IMR-90 (cell line): ENCODE measurements around the gene ANKRD63. TPM values are rescaled to one million over a fixed set of nuclear protein-coding genes. Genes with fewer than 3 reads are reported as not detected.

ENCODE experiments used
- ATAC-seq: fragments of 200-7000 bp; cut with Tn5 transposase; 2 replicates; pipeline ENCODE4 v1.9.1; 2020; ENCODE audit warnings: low read depth, mild to moderate bottlenecking, moderate library complexity
- BruUV-seq: library from RNA; stranded (reverse); fragments of 400-500 nt; replicated peaks from 2 replicates; lab custom pipeline; 2021; lab: Mats Ljungman, UMichigan
- CTCF ChIA-PET: fragments of 300-600 bp; formaldehyde crosslinking; extraction: SDS; loops from one replicate; lab custom pipeline; 2021; ENCODE audit warnings: antibody characterized with exemption; lab: Yijun Ruan, JAX
- POLR2A ChIA-PET: fragments of 300-600 bp; sonication (Branson Sonifier 250); formaldehyde crosslinking; loops from one replicate; lab custom pipeline; 2022; ENCODE audit warnings: antibody characterized with exemption; ENCODE audit not compliant: unreplicated experiment; lab: Charles Lee
- DNase-seq: peaks from one replicate; pipeline ENCODE4 v3.0.0; 2013
- H2AFZ ChIP-seq: replicated peaks from 2 replicates; pipeline ENCODE3; 2013; ENCODE audit warnings: low read length, mild to moderate bottlenecking; ENCODE audit not compliant: poor library complexity
- H2AK5ac ChIP-seq: 2 replicates; pipeline ENCODE4 v1.6.1; 2013; ENCODE audit warnings: low read depth, low read length, inconsistent platforms
- H2AK9ac ChIP-seq: replicated peaks from 2 replicates; pipeline ENCODE3; 2013; ENCODE audit warnings: mild to moderate bottlenecking, low read depth, low read length, moderate library complexity; ENCODE audit not compliant: poor library complexity
- H2BK120ac ChIP-seq: 2 replicates; pipeline ENCODE4 v1.6.1; 2013; ENCODE audit warnings: low read depth, low read length, inconsistent platforms
- H2BK15ac ChIP-seq: 3 replicates; pipeline ENCODE4 v1.6.1; 2013; ENCODE audit warnings: low read depth, low read length, inconsistent platforms
- H2BK20ac ChIP-seq: 2 replicates; pipeline ENCODE4 v1.6.1; 2013; ENCODE audit warnings: low read depth, mild to moderate bottlenecking, inconsistent platforms, low read length, moderate library complexity
- H2BK5ac ChIP-seq: 2 replicates; pipeline ENCODE4 v1.6.1; 2013; ENCODE audit warnings: mild to moderate bottlenecking, low read depth, low read length, inconsistent platforms; ENCODE audit not compliant: poor library complexity, severe bottlenecking
- H3K14ac ChIP-seq: replicated peaks from 2 replicates; pipeline ENCODE4 v1.6.1; 2013; ENCODE audit warnings: low read depth, low read length, inconsistent platforms
- H3K18ac ChIP-seq: 2 replicates; pipeline ENCODE4 v1.6.1; 2013; ENCODE audit warnings: low read depth, low read length, control low read depth
- H3K23ac ChIP-seq: 2 replicates; pipeline ENCODE4 v1.6.1; 2013; ENCODE audit warnings: low read depth, low read length, inconsistent platforms
- H3K27ac ChIP-seq: 2 replicates; pipeline ENCODE4 v1.5.1; 2013; ENCODE audit warnings: mild to moderate bottlenecking, control low read depth, low read length; ENCODE audit not compliant: insufficient read depth
- H3K27me3 ChIP-seq: 2 replicates; pipeline ENCODE4 v1.6.1; 2013; ENCODE audit warnings: low read length; ENCODE audit not compliant: control insufficient read depth, insufficient read depth
- H3K36me3 ChIP-seq: 2 replicates; pipeline ENCODE4 v1.6.1; 2013; ENCODE audit warnings: low read length, mixed read lengths; ENCODE audit not compliant: control insufficient read depth, insufficient read depth
- H3K4ac ChIP-seq: 2 replicates; pipeline ENCODE4 v1.6.1; 2013; ENCODE audit warnings: low read depth, low read length, inconsistent platforms
- H3K4me1 ChIP-seq: 2 replicates; pipeline ENCODE4 v1.6.1; 2013; ENCODE audit warnings: low read length, mixed read lengths; ENCODE audit not compliant: control insufficient read depth, insufficient read depth
- H3K4me2 ChIP-seq: 2 replicates; pipeline ENCODE4 v1.6.1; 2013; ENCODE audit warnings: low read depth, mild to moderate bottlenecking, control low read depth, low read length, moderate library complexity
- H3K4me3 ChIP-seq: 2 replicates; pipeline ENCODE4 v1.5.1; 2013; ENCODE audit warnings: low read depth, mild to moderate bottlenecking, control low read depth, low read length, moderate library complexity; ENCODE audit not compliant: insufficient read depth
- H3K56ac ChIP-seq: 2 replicates; pipeline ENCODE4 v1.6.1; 2013; ENCODE audit warnings: low read length, inconsistent platforms; ENCODE audit not compliant: insufficient read depth; ENCODE audit errors: extremely low read depth
- H3K79me1 ChIP-seq, 2 experiments: 2 replicates each; pipeline ENCODE4 v1.6.1; 2013; ENCODE audit warnings: low read length in 2 of 2, inconsistent platforms in 1 of 2, low read depth in 1 of 2
- H3K9ac ChIP-seq: 2 replicates; pipeline ENCODE4 v1.6.1; 2013; ENCODE audit warnings: low read depth, low read length, control low read depth
- H3K9me1 ChIP-seq: 2 replicates; pipeline ENCODE4 v1.6.1; 2013; ENCODE audit warnings: low read length, inconsistent platforms; ENCODE audit not compliant: insufficient read depth
- H3K9me3 ChIP-seq: 2 replicates; pipeline ENCODE4 v1.6.1; 2013; ENCODE audit warnings: low read length; ENCODE audit not compliant: control insufficient read depth, insufficient read depth
- H4K20me1 ChIP-seq: 2 replicates; pipeline ENCODE4 v1.6.1; 2013; ENCODE audit warnings: low read length, inconsistent platforms; ENCODE audit not compliant: insufficient read depth
- H4K5ac ChIP-seq: 2 replicates; pipeline ENCODE4 v1.6.1; 2013; ENCODE audit warnings: mild to moderate bottlenecking, low read depth, low read length, control low read depth
- H4K8ac ChIP-seq, 2 experiments: 2 replicates each; pipeline ENCODE4 v1.6.1; 2013; ENCODE audit warnings: low read depth in 2 of 2, low read length in 2 of 2, control low read depth in 1 of 2, inconsistent platforms in 1 of 2
- H4K91ac ChIP-seq: 2 replicates; pipeline ENCODE4 v1.6.1; 2013; ENCODE audit warnings: low read depth, low read length, inconsistent platforms; ENCODE audit not compliant: insufficient read depth
- BHLHE40 ChIP-seq: fragments of 150-350 bp; IDR thresholded peaks from 2 replicates; pipeline ENCODE4 v1.6.1; 2016; ENCODE audit warnings: mild to moderate bottlenecking, low read depth, low read length
- CEBPB ChIP-seq: IDR thresholded peaks from 2 replicates; pipeline ENCODE4 v1.6.1; 2012; ENCODE audit warnings: low read depth, low read length, improper control_type of control experiment
- CTCF ChIP-seq: conservative IDR thresholded peaks from 2 replicates; pipeline ENCODE4 v1.5.1; 2012; ENCODE audit warnings: mild to moderate bottlenecking, low read depth, low read length, improper control_type of control experiment
- FOS ChIP-seq: fragments of 150-350 bp; IDR thresholded peaks from 2 replicates; pipeline ENCODE4 v1.6.1; 2016; ENCODE audit warnings: low read depth, low read length
- NFE2L2 ChIP-seq: fragments of 150-350 bp; IDR thresholded peaks from 2 replicates; pipeline ENCODE4 v1.6.1; 2016; ENCODE audit warnings: low read depth, mild to moderate bottlenecking, low read length
- POLR2A ChIP-seq: IDR thresholded peaks from 2 replicates; pipeline ENCODE4 v1.6.1; 2012; ENCODE audit warnings: mild to moderate bottlenecking, low read depth, low read length
- RAD21 ChIP-seq: IDR thresholded peaks from 2 replicates; pipeline ENCODE4 v1.6.1; 2012; ENCODE audit warnings: low read length, improper control_type of control experiment
- RFX5 ChIP-seq: IDR thresholded peaks from 2 replicates; pipeline ENCODE4 v1.8.0; 2012; ENCODE audit warnings: low read depth, mild to moderate bottlenecking, low read length, moderate library complexity
- SMC3 ChIP-seq: fragments of 150-350 bp; IDR thresholded peaks from 2 replicates; pipeline ENCODE4 v1.6.1; 2016; ENCODE audit warnings: low read depth, mild to moderate bottlenecking, antibody characterized with exemption, low read length, moderate library complexity
- WGBS, 2 experiments: methylation state at CpG; one replicate each; pipeline versions ENCODE4 v1.1.5 to v1.1.7; 2013; ENCODE audit warnings: missing lambda C conversion rate in 2 of 2; ENCODE audit not compliant: insufficient read length in 1 of 2; ENCODE audit errors: extremely low coverage in 2 of 2; 5-methylcytosine and 5-hydroxymethylcytosine counted together
- dilution Hi-C: fragments of 300-500 bp; cut with HindIII; formaldehyde crosslinking; loops from one replicate; pipeline ENCODE4 v1.14.3; 2018; ENCODE audit warnings: low sequenced_read_pairs; ENCODE audit not compliant: unreplicated experiment
- in situ Hi-C: fragments of 300-500 bp; cut with MboI; formaldehyde crosslinking; loops from 3 replicates; pipeline ENCODE4 v1.14.3; 2019; ENCODE audit warnings: low sequenced_read_pairs, inconsistent platforms, mixed read lengths
- intact Hi-C: fragments of 100-400 bp; cut with micrococcal nuclease; formaldehyde crosslinking; loops from 2 replicates; pipeline ENCODE4 v1.10.0; 2022
- polyA plus RNA-seq, 3 experiments: library from polyadenylated mRNA; depleted of rRNA; stranded (reverse); fragments of >200 nt; gene quantifications; 2 replicates each; pipeline ENCODE4 v1.2.3, GENCODE V29; 2012; ENCODE audit warnings: low replicate concordance in 1 of 3
- total RNA-seq: library from RNA; depleted of rRNA; stranded (reverse); fragments of >200 nt; gene quantifications from 2 replicates; pipeline ENCODE4 v1.2.3, GENCODE V29; 2012

The ANKRD63 gene
- total and polyA plus RNA-seq, 2 of the 4 experiments (the other 2 are of a cell fraction): not detected

GRCh38 chr15:40246496-40247280 lies 36.2 kb downstream of the ANKRD63 start:
- Histone ChIP-seq H3K18ac (no peak overlapping the region), H3K23ac (no peak overlapping the region), H3K4ac (no peak overlapping the region), H3K27ac (no peak overlapping the region), H4K91ac (no peak overlapping the region), H3K4me3 (no peak overlapping the region), H4K5ac (no peak overlapping the region), H2AFZ (no peak overlapping the region), H3K9me3 (no peaks in the 10 kb centered on the region), H4K20me1 (no peaks in the 10 kb centered on the region), H3K4me2 (no peak overlapping the region), H3K56ac (no peak overlapping the region), H2BK20ac (no peak overlapping the region), H2BK15ac (no peak overlapping the region), H3K36me3 (no peaks in the 10 kb centered on the region), H2AK5ac (no peak overlapping the region), H3K9ac (no peak overlapping the region), H3K9me1 (no peaks in the 10 kb centered on the region), H3K14ac (no peak overlapping the region), H3K79me1 (no peaks in the 10 kb centered on the region), H4K8ac (no peak overlapping the region), H3K27me3 (peaks cover 40% of the 10 kb centered on the region), H2AK9ac (no peak overlapping the region), H3K4me1 (no peaks in the 10 kb centered on the region), H2BK5ac (no peak overlapping the region), H2BK120ac (no peak overlapping the region)
- ChIA-PET POLR2A (no interaction called here), CTCF (no interaction called here)
- dilution Hi-C loops: no loop called here
- ATAC-seq (no peak), DNase-seq (no peak)
- 60% methylated on average over 1 of the region's 8 CpGs; no CpG with 5 or more reads in 1 of the 2 experiments for WGBS, 2 experiments
- TF ChIP-seq NFE2L2 (no peak), CEBPB (no peak), RAD21 (no peak), SMC3 (no peak), RFX5 (no peak), CTCF (no peak), BHLHE40 (no peak), FOS (no peak), POLR2A (no peak)
- intact Hi-C loops: no loop called here
- in situ Hi-C loops: no loop called here
- BruUV-seq: no TSS peak
